ENCODE data around the gene SORCS1. TPM values are rescaled to one million over a fixed set of nuclear protein-coding genes. Genes with fewer than 3 reads are reported as not detected.

The SORCS1 gene
- total and polyA plus RNA-seq, 4 donors = 0.08 to 0.21 (median 0.09) TPM; not detected in 1

GRCh38 chr10:106751091-106751490 lies 413.4 kb downstream of the SORCS1 start:
- peaks cover 0 to 2% (median 0%) of the 10 kb centered on the region in 4 donors for H3K27me3 ChIP-seq (ENCODE audit: control insufficient read depth in 4 of 4, insufficient read depth in 4 of 4, low read length in 3 of 4)
- H3K27ac ChIP-seq (ENCODE audit: low read depth in 1 of 2, low read length in 2 of 2) = no peak overlapping the region
- H3K4me3 ChIP-seq (ENCODE audit: low read depth in 1 of 3, low read length in 3 of 3) = no peak overlapping the region
- H3K9me3 ChIP-seq (ENCODE audit: control insufficient read depth in 4 of 4, low read length in 3 of 4) = no peaks in the 10 kb centered on the region
- DNase-seq (ENCODE audit: low spot score) = no peak
- H3K36me3 ChIP-seq (ENCODE audit: control insufficient read depth in 4 of 4, insufficient read depth in 3 of 4, low read depth in 1 of 4, low read length in 3 of 4) = no peaks in the 10 kb centered on the region
- TF ChIP-seq RXRA (IDR thresholded peaks at IDR 0.05) = no peak
- H3K9ac ChIP-seq (ENCODE audit: low read depth in 1 of 2, low read length in 2 of 2) = no peak overlapping the region
- 81% methylated on average over 5 of the region's 5 CpGs for WGBS
- H3K4me1 ChIP-seq (ENCODE audit: control insufficient read depth in 4 of 4, insufficient read depth in 4 of 4, low read length in 3 of 4) = no peaks in the 10 kb centered on the region

GRCh38 chr10:106746868-106747267 lies 417.6 kb downstream of the SORCS1 start:
- no peak overlapping the region for H3K9ac ChIP-seq (ENCODE audit: low read depth in 1 of 2, low read length in 2 of 2)
- TF ChIP-seq SP1 (IDR thresholded peaks at IDR 0.05) (no peak), NR2F2 (IDR thresholded peaks at IDR 0.05) (no peak), YY1 (IDR thresholded peaks at IDR 0.05) (no peak), JUND (IDR thresholded peaks at IDR 0.05) (no peak), EGR1 (IDR thresholded peaks at IDR 0.05; ENCODE audit: low read depth in 2 of 2) (no peak)
- TF ChIP-seq, protein P1, sequence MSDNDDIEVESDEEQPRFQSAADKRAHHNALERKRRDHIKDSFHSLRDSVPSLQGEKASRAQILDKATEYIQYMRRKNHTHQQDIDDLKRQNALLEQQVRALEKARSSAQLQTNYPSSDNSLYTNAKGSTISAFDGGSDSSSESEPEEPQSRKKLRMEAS (IDR thresholded peaks at IDR 0.05) = no peak
- TF ChIP-seq, protein P2, sequence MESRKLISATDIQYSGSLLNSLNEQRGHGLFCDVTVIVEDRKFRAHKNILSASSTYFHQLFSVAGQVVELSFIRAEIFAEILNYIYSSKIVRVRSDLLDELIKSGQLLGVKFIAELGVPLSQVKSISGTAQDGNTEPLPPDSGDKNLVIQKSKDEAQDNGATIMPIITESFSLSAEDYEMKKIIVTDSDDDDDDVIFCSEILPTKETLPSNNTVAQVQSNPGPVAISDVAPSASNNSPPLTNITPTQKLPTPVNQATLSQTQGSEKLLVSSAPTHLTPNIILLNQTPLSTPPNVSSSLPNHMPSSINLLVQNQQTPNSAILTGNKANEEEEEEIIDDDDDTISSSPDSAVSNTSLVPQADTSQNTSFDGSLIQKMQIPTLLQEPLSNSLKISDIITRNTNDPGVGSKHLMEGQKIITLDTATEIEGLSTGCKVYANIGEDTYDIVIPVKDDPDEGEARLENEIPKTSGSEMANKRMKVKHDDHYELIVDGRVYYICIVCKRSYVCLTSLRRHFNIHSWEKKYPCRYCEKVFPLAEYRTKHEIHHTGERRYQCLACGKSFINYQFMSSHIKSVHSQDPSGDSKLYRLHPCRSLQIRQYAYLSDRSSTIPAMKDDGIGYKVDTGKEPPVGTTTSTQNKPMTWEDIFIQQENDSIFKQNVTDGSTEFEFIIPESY (IDR thresholded peaks at IDR 0.05) = no peak
- TF ChIP-seq, protein P3, sequence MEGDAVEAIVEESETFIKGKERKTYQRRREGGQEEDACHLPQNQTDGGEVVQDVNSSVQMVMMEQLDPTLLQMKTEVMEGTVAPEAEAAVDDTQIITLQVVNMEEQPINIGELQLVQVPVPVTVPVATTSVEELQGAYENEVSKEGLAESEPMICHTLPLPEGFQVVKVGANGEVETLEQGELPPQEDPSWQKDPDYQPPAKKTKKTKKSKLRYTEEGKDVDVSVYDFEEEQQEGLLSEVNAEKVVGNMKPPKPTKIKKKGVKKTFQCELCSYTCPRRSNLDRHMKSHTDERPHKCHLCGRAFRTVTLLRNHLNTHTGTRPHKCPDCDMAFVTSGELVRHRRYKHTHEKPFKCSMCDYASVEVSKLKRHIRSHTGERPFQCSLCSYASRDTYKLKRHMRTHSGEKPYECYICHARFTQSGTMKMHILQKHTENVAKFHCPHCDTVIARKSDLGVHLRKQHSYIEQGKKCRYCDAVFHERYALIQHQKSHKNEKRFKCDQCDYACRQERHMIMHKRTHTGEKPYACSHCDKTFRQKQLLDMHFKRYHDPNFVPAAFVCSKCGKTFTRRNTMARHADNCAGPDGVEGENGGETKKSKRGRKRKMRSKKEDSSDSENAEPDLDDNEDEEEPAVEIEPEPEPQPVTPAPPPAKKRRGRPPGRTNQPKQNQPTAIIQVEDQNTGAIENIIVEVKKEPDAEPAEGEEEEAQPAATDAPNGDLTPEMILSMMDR (IDR thresholded peaks at IDR 0.05; ENCODE audit: low read depth, low read length, missing input control) = no peak
- TF ChIP-seq, protein P4, sequence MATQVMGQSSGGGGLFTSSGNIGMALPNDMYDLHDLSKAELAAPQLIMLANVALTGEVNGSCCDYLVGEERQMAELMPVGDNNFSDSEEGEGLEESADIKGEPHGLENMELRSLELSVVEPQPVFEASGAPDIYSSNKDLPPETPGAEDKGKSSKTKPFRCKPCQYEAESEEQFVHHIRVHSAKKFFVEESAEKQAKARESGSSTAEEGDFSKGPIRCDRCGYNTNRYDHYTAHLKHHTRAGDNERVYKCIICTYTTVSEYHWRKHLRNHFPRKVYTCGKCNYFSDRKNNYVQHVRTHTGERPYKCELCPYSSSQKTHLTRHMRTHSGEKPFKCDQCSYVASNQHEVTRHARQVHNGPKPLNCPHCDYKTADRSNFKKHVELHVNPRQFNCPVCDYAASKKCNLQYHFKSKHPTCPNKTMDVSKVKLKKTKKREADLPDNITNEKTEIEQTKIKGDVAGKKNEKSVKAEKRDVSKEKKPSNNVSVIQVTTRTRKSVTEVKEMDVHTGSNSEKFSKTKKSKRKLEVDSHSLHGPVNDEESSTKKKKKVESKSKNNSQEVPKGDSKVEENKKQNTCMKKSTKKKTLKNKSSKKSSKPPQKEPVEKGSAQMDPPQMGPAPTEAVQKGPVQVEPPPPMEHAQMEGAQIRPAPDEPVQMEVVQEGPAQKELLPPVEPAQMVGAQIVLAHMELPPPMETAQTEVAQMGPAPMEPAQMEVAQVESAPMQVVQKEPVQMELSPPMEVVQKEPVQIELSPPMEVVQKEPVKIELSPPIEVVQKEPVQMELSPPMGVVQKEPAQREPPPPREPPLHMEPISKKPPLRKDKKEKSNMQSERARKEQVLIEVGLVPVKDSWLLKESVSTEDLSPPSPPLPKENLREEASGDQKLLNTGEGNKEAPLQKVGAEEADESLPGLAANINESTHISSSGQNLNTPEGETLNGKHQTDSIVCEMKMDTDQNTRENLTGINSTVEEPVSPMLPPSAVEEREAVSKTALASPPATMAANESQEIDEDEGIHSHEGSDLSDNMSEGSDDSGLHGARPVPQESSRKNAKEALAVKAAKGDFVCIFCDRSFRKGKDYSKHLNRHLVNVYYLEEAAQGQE (IDR thresholded peaks at IDR 0.05) = no peak
- WGBS = 86% methylated on average over 1 of the region's 1 CpG
- no peak overlapping the region for H3K27ac ChIP-seq (ENCODE audit: low read depth in 1 of 2, low read length in 2 of 2)
- H3K27me3 ChIP-seq (ENCODE audit: control insufficient read depth in 4 of 4, insufficient read depth in 4 of 4, low read length in 3 of 4) = peaks cover 0 to 2% (median under 1%) of the 10 kb centered on the region in 4 donors
- no peaks in the 10 kb centered on the region for H3K4me1 ChIP-seq (ENCODE audit: control insufficient read depth in 4 of 4, insufficient read depth in 4 of 4, low read length in 3 of 4)
- H3K36me3 ChIP-seq (ENCODE audit: control insufficient read depth in 4 of 4, insufficient read depth in 3 of 4, low read depth in 1 of 4, low read length in 3 of 4) = no peaks in the 10 kb centered on the region
- H3K4me3 ChIP-seq (ENCODE audit: low read depth in 1 of 3, low read length in 3 of 3) = no peak overlapping the region
- no peaks in the 10 kb centered on the region for H3K9me3 ChIP-seq (ENCODE audit: control insufficient read depth in 4 of 4, low read length in 3 of 4)
- DNase-seq (ENCODE audit: low spot score) = no peak
